GM23338 (cell line): ENCODE results near the gene ABAT. TPM values are rescaled to one million over a fixed set of nuclear protein-coding genes. Genes with fewer than 3 reads are reported as not detected.

ENCODE experiments used
- ATAC-seq: fragments of 200-7000 bp; cut with Tn5 transposase; 3 replicates; pipeline ENCODE4 v1.9.1; 2020
- DNase-seq: peaks from one replicate; pipeline ENCODE4 v3.0.0-alpha.2; 2015; ENCODE audit warnings: low spot score
- H2AFZ ChIP-seq: fragments of 200-600 bp; sonication (generic); 2 replicates; pipeline ENCODE4 v1.8.0; 2016; ENCODE audit warnings: antibody characterized with exemption, mild to moderate bottlenecking, moderate library complexity
- H3F3A ChIP-seq: fragments of 200-600 bp; sonication (generic); replicated peaks from 2 replicates; pipeline ENCODE4 v1.8.0; 2017; ENCODE audit warnings: antibody characterized with exemption, mixed run types, low read depth
- H3K27ac ChIP-seq: fragments of 200-600 bp; sonication (generic); 2 replicates; pipeline ENCODE4 v1.6.1; 2016; ENCODE audit warnings: low read depth
- H3K27me3 ChIP-seq: fragments of 200-600 bp; sonication (generic); 2 replicates; pipeline ENCODE4 v1.8.0; 2016; ENCODE audit warnings: mild to moderate bottlenecking, mixed run types, moderate library complexity; ENCODE audit not compliant: insufficient read depth
- H3K36me3 ChIP-seq: fragments of 200-600 bp; sonication (generic); 2 replicates; pipeline ENCODE4 v1.8.0; 2016; ENCODE audit warnings: mild to moderate bottlenecking; ENCODE audit not compliant: insufficient read depth
- H3K4me1 ChIP-seq: fragments of 200-600 bp; sonication (generic); 2 replicates; pipeline ENCODE4 v1.8.0; 2016; ENCODE audit warnings: mild to moderate bottlenecking, moderate library complexity; ENCODE audit not compliant: insufficient read depth
- H3K4me2 ChIP-seq: fragments of 200-600 bp; sonication (generic); 2 replicates; pipeline ENCODE4 v1.7.1; 2017; ENCODE audit warnings: mixed run types
- H3K4me3 ChIP-seq: fragments of 200-600 bp; sonication (generic); 2 replicates; pipeline ENCODE4 v1.6.1; 2016; ENCODE audit warnings: mixed run types
- H3K79me2 ChIP-seq: fragments of 200-600 bp; sonication (generic); replicated peaks from 2 replicates; pipeline ENCODE4 v1.8.0; 2017; ENCODE audit warnings: mild to moderate bottlenecking; ENCODE audit not compliant: insufficient read depth
- H3K9me2 ChIP-seq: fragments of 200-600 bp; sonication (generic); 2 replicates; pipeline ENCODE4 v1.8.0; 2017; ENCODE audit not compliant: insufficient read depth
- H4K20me1 ChIP-seq: fragments of 200-600 bp; sonication (generic); replicated peaks from 2 replicates; pipeline ENCODE4 v1.8.0; 2017; ENCODE audit warnings: mild to moderate bottlenecking; ENCODE audit not compliant: insufficient read depth
- H3K27ac Mint-ChIP-seq: 2 replicates; pipeline ENCODE4 v1.8.0; 2020; ENCODE audit warnings: inconsistent platforms, mild to moderate bottlenecking, moderate library complexity, mixed read lengths
- H3K27me3 Mint-ChIP-seq: 3 replicates; pipeline ENCODE4 v1.8.0; 2022; ENCODE audit warnings: low read depth, mild to moderate bottlenecking, moderate library complexity, mixed read lengths, inconsistent platforms; ENCODE audit not compliant: insufficient read depth, poor library complexity
- H3K36me3 Mint-ChIP-seq: 3 replicates; pipeline ENCODE4 v1.8.0; 2021; ENCODE audit warnings: low read depth, mild to moderate bottlenecking, inconsistent platforms, moderate library complexity, mixed read lengths
- H3K4me1 Mint-ChIP-seq: 3 replicates; pipeline ENCODE4 v1.8.0; 2020; ENCODE audit warnings: mild to moderate bottlenecking, inconsistent platforms, mixed read lengths
- H3K4me3 Mint-ChIP-seq: 3 replicates; pipeline ENCODE4 v1.8.0; 2021; ENCODE audit warnings: moderate library complexity, mild to moderate bottlenecking, inconsistent platforms, mixed read lengths
- H3K9me3 Mint-ChIP-seq: 3 replicates; pipeline ENCODE4 v1.8.0; 2020; ENCODE audit warnings: moderate library complexity, mild to moderate bottlenecking, inconsistent platforms, mixed read lengths
- CREB1 ChIP-seq: fragments of 250-450 bp; sonication (Bioruptor Pico); IDR thresholded peaks from 2 replicates; pipeline ENCODE4 v1.5.0; 2020; ENCODE audit warnings: low read depth, mild to moderate bottlenecking, moderate library complexity
- EZH2 ChIP-seq: fragments of 200-600 bp; sonication (generic); IDR thresholded peaks from one replicate; pipeline ENCODE4 v1.8.0; 2017; ENCODE audit warnings: antibody characterized with exemption, mild to moderate bottlenecking, low read depth; ENCODE audit not compliant: unreplicated experiment
- EZH2phosphoT487 ChIP-seq: fragments of 200-600 bp; sonication (generic); IDR thresholded peaks from one replicate; pipeline ENCODE4 v1.8.1; 2018; ENCODE audit warnings: antibody characterized with exemption; ENCODE audit not compliant: unreplicated experiment
- POLR2AphosphoS5 ChIP-seq: IDR thresholded peaks from 2 replicates; pipeline ENCODE4 v1.6.1; 2016; ENCODE audit warnings: antibody characterized with exemption, low read depth
- STAT1 ChIP-seq: IDR thresholded peaks from one replicate; pipeline ENCODE4 v1.6.1; 2016; ENCODE audit warnings: antibody characterized with exemption; ENCODE audit not compliant: unreplicated experiment
- ZNF331 ChIP-seq: fragments of 250-450 bp; sonication (Bioruptor Pico); IDR thresholded peaks from 2 replicates; pipeline ENCODE4 v1.5.0; 2020; ENCODE audit warnings: low read depth, mild to moderate bottlenecking, moderate library complexity
- polyA plus RNA-seq: library from polyadenylated mRNA; unstranded; fragments of >200 nt; fragmentation: Nextera tagmentation; extraction: Ambion mirVana; gene quantifications from 2 replicates; pipeline ENCODE4 v1.2.1, GENCODE V29; 2016
- total RNA-seq: library from RNA; depleted of rRNA; stranded (reverse); fragments of >200 nt; shearing (Covaris generic); gene quantifications from 2 replicates; pipeline ENCODE4 v1.2.3, GENCODE V29; 2014
- TF ChIP-seq, protein P1 (sequence below): fragments of 250-450 bp; sonication (Bioruptor Pico); IDR thresholded peaks from 2 replicates; pipeline ENCODE4 v1.5.0; 2020; ENCODE audit warnings: mild to moderate bottlenecking, moderate library complexity
- TF ChIP-seq, protein P2 (sequence below), 2 experiments: fragments of 200-600 bp in 1 of 2; sonication (generic) in 1 of 2; conservative IDR thresholded peaks; 2 replicates each; pipeline versions ENCODE4 v1.5.1 to v1.6.1; 2016 to 2017; ENCODE audit warnings: antibody characterized with exemption in 2 of 2, low read depth in 2 of 2, mild to moderate bottlenecking in 2 of 2, moderate library complexity in 1 of 2
- TF ChIP-seq, protein P3 (sequence below): IDR thresholded peaks from one replicate; pipeline ENCODE4 v1.6.1; 2018; ENCODE audit warnings: antibody characterized with exemption; ENCODE audit not compliant: unreplicated experiment

The ABAT gene
- total and polyA plus RNA-seq, 2 experiments from 2014 or later = 4.4 to 8.8 TPM

DNA sequence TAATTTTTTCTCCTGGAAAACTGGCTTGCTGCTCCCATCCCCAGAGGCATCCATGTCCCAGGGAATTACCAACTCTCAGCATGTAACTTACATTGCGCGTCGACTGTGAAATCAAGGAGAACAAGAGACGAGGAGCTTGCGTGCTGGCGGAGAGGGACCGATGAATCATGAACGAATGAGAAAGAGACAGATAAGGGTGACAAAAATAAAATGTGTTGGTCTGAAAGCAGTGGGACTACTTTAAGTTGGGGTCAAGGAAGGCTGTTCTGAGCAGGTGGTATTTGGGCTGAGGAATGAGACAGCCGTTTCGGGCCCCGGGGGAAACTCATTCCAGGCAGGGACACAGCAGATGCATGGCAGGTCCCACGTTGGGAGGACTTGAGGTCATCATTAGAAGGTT lies 22.5 kb downstream of the ABAT start:
- TF ChIP-seq, protein P1, sequence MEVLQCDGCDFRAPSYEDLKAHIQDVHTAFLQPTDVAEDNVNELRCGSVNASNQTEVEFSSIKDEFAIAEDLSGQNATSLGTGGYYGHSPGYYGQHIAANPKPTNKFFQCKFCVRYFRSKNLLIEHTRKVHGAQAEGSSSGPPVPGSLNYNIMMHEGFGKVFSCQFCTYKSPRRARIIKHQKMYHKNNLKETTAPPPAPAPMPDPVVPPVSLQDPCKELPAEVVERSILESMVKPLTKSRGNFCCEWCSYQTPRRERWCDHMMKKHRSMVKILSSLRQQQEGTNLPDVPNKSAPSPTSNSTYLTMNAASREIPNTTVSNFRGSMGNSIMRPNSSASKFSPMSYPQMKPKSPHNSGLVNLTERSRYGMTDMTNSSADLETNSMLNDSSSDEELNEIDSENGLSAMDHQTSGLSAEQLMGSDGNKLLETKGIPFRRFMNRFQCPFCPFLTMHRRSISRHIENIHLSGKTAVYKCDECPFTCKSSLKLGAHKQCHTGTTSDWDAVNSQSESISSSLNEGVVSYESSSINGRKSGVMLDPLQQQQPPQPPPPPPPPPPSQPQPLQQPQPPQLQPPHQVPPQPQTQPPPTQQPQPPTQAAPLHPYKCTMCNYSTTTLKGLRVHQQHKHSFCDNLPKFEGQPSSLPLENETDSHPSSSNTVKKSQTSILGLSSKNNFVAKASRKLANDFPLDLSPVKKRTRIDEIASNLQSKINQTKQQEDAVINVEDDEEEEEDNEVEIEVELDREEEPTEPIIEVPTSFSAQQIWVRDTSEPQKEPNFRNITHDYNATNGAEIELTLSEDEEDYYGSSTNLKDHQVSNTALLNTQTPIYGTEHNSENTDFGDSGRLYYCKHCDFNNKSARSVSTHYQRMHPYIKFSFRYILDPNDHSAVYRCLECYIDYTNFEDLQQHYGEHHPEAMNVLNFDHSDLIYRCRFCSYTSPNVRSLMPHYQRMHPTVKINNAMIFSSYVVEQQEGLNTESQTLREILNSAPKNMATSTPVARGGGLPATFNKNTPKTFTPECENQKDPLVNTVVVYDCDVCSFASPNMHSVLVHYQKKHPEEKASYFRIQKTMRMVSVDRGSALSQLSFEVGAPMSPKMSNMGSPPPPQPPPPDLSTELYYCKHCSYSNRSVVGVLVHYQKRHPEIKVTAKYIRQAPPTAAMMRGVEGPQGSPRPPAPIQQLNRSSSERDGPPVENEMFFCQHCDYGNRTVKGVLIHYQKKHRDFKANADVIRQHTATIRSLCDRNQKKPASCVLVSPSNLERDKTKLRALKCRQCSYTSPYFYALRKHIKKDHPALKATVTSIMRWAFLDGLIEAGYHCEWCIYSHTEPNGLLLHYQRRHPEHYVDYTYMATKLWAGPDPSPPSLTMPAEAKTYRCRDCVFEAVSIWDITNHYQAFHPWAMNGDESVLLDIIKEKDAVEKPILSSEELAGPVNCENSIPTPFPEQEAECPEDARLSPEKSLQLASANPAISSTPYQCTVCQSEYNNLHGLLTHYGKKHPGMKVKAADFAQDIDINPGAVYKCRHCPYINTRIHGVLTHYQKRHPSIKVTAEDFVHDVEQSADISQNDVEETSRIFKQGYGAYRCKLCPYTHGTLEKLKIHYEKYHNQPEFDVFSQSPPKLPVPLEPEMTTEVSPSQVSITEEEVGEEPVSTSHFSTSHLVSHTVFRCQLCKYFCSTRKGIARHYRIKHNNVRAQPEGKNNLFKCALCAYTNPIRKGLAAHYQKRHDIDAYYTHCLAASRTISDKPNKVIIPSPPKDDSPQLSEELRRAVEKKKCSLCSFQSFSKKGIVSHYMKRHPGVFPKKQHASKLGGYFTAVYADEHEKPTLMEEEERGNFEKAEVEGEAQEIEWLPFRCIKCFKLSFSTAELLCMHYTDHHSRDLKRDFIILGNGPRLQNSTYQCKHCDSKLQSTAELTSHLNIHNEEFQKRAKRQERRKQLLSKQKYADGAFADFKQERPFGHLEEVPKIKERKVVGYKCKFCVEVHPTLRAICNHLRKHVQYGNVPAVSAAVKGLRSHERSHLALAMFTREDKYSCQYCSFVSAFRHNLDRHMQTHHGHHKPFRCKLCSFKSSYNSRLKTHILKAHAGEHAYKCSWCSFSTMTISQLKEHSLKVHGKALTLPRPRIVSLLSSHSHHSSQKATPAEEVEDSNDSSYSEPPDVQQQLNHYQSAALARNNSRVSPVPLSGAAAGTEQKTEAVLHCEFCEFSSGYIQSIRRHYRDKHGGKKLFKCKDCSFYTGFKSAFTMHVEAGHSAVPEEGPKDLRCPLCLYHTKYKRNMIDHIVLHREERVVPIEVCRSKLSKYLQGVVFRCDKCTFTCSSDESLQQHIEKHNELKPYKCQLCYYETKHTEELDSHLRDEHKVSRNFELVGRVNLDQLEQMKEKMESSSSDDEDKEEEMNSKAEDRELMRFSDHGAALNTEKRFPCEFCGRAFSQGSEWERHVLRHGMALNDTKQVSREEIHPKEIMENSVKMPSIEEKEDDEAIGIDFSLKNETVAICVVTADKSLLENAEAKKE (CRISPR knock-in tag) = no peak
- TF ChIP-seq POLR2AphosphoS5 (no peak), STAT1 (no peak), ZNF331 (CRISPR knock-in tag) (no peak), EZH2phosphoT487 (no peak), CREB1 (no peak)
- H3K36me3 ChIP-seq = no peaks in the 10 kb centered on the region
- H3K27ac ChIP-seq = no peak overlapping the region
- no peaks in the 10 kb centered on the region for H3K4me1 ChIP-seq
- no peaks in the 10 kb centered on the region for H3K9me2 ChIP-seq
- H3K4me3 Mint-ChIP-seq = no peak overlapping the region
- no peaks in the 10 kb centered on the region for H3F3A ChIP-seq
- H3K4me1 Mint-ChIP-seq = peaks cover under 1% of the 10 kb centered on the region; the same call in 1 of the 3 replicates
- ATAC-seq = no peak
- no peak overlapping the region for H3K27ac Mint-ChIP-seq
- no peak overlapping the region for H2AFZ ChIP-seq
- H3K27me3 Mint-ChIP-seq = peaks cover 5% of the 10 kb centered on the region
- H3K36me3 Mint-ChIP-seq = no peaks in the 10 kb centered on the region
- H3K4me3 ChIP-seq = no peak overlapping the region
- H3K27me3 ChIP-seq = no peaks in the 10 kb centered on the region
- no peaks in the 10 kb centered on the region for H3K9me3 Mint-ChIP-seq
- H3K79me2 ChIP-seq = no peaks in the 10 kb centered on the region
- H4K20me1 ChIP-seq = no peaks in the 10 kb centered on the region
- no peak for DNase-seq
- H3K4me2 ChIP-seq = no peak overlapping the region

DNA sequence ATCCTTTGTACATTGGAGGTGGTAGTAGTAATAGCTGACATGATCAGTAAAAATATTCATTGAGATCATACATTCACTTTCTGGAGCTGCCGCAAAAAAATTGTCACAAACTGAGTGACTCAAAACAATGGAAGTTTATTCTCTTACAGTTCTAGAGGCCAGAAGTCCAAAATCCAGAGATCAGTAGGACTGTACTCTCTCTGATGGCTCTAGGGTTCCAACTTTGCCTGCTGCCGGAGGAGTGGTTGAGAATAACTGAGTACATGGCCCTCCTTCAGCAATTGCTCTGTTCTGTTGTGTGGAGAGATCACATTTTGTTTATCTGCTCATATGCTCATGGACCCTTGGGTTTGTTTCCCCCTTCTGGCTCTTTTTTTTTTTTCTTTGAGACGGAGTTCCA lies 23.5 kb downstream of the ABAT start:
- ATAC-seq = no peak
- TF ChIP-seq, protein P2, sequence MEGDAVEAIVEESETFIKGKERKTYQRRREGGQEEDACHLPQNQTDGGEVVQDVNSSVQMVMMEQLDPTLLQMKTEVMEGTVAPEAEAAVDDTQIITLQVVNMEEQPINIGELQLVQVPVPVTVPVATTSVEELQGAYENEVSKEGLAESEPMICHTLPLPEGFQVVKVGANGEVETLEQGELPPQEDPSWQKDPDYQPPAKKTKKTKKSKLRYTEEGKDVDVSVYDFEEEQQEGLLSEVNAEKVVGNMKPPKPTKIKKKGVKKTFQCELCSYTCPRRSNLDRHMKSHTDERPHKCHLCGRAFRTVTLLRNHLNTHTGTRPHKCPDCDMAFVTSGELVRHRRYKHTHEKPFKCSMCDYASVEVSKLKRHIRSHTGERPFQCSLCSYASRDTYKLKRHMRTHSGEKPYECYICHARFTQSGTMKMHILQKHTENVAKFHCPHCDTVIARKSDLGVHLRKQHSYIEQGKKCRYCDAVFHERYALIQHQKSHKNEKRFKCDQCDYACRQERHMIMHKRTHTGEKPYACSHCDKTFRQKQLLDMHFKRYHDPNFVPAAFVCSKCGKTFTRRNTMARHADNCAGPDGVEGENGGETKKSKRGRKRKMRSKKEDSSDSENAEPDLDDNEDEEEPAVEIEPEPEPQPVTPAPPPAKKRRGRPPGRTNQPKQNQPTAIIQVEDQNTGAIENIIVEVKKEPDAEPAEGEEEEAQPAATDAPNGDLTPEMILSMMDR (conservative IDR thresholded peaks at IDR 0.05; ENCODE audit: low read depth in 2 of 2) = no peak
- TF ChIP-seq, protein P3, sequence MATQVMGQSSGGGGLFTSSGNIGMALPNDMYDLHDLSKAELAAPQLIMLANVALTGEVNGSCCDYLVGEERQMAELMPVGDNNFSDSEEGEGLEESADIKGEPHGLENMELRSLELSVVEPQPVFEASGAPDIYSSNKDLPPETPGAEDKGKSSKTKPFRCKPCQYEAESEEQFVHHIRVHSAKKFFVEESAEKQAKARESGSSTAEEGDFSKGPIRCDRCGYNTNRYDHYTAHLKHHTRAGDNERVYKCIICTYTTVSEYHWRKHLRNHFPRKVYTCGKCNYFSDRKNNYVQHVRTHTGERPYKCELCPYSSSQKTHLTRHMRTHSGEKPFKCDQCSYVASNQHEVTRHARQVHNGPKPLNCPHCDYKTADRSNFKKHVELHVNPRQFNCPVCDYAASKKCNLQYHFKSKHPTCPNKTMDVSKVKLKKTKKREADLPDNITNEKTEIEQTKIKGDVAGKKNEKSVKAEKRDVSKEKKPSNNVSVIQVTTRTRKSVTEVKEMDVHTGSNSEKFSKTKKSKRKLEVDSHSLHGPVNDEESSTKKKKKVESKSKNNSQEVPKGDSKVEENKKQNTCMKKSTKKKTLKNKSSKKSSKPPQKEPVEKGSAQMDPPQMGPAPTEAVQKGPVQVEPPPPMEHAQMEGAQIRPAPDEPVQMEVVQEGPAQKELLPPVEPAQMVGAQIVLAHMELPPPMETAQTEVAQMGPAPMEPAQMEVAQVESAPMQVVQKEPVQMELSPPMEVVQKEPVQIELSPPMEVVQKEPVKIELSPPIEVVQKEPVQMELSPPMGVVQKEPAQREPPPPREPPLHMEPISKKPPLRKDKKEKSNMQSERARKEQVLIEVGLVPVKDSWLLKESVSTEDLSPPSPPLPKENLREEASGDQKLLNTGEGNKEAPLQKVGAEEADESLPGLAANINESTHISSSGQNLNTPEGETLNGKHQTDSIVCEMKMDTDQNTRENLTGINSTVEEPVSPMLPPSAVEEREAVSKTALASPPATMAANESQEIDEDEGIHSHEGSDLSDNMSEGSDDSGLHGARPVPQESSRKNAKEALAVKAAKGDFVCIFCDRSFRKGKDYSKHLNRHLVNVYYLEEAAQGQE = no peak
- TF ChIP-seq POLR2AphosphoS5 (no peak), EZH2 (no peak)

More for the DNA sequence above, 23.5 kb downstream of the ABAT start:
- Mint-ChIP-seq H3K4me1 (no peaks in the 10 kb centered on the region), H3K4me3 (no peak overlapping the region), H3K27me3 (peaks cover 5% of the 10 kb centered on the region), H3K36me3 (no peaks in the 10 kb centered on the region), H3K9me3 (no peaks in the 10 kb centered on the region), H3K27ac (no peak overlapping the region)
- Histone ChIP-seq H3K27me3 (no peaks in the 10 kb centered on the region), H3K4me1 (no peaks in the 10 kb centered on the region), H3K4me2 (no peak overlapping the region), H3K79me2 (no peaks in the 10 kb centered on the region), H3K36me3 (no peaks in the 10 kb centered on the region), H3F3A (no peaks in the 10 kb centered on the region), H2AFZ (no peak overlapping the region), H3K9me2 (no peaks in the 10 kb centered on the region), H3K4me3 (no peak overlapping the region), H4K20me1 (no peaks in the 10 kb centered on the region), H3K27ac (no peak overlapping the region)
- no peak for DNase-seq
